Activated effector memory CD4-positive, alpha-beta T cell treated with anti-CD3 and anti-CD28 coated beads, Interleukin-2, amount 50 U/mL, for 16 hours (primary cell): ENCODE results near the gene DHRS7B.
"Not testable (repeated sequence)": the region's sequence is repeated elsewhere in the genome, so short reads cannot be mapped to it uniquely, and the experiment has no call there.

Source experiments
- DNase-seq: peaks from one replicate; pipeline ENCODE4 v3.0.0-alpha.2; 2020

The DHRS7B gene

DNA sequence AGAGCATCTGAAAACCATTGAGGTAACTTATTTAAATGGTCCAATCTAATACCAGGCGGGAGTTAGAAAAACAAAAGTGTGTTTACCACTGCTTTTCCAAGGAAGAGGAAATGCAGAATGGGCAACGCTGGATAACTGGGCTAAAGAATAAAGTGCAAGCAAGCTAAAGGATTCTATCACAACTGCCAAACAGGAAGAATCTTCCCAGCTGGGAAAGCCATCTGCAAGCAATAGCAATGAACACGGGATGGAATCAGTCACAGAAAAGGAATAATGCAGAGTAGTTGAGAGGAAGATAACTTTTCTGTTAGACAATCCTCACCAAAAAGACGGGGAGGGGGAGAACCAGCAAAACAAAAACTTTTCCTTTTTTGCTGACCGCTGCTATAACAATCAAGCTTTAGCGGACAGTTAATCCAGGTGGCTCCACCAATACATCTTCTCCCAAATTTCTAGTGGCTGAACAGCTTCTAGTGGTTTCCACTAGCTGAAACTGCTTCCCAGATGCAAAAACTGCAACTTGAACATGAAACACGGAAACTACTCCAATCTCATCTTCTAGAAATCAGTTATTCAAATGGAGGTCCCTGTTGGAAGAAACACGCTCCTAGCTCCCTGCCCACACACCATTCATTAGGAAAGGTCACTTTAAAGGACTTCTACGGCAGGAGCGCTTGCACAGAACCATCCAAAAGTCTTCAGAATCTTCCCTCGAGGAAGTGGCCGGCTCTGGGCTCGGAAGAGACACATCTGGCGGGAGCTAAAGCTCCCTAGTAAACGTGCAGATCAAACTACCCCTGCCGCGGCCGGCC, 86.3 kb downstream of the DHRS7B start:
- no peak for DNase-seq

DNA sequence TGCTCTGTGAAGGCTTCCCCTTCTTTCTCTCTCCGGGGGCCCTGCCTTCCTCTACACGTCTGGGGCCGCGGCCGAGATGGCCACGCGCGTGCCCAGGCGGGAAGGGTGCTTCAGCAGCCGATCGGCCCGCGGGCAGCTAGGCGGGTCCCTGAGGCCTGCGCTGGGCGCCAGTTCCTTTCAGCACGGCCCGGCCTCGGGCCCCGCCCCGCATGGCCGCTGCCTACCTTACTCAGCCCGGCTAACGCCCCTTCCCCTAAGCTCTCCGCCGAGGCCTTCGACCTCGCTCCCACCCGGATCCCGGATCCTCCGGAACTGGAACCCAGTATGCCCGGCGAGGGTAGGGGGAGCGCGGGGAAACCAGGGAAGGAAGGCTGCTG, 86.9 kb downstream of the DHRS7B start:
- no peak for DNase-seq

GRCh38 chr17:21214015-21214776, 87.4 kb downstream of the DHRS7B start, which contains the start of gene TMEM11:
Gene TMEM11 (minus strand): TSS chr17:21214161. CDS start chr17:21214152, 9 bp downstream.
- peak; percentile 98 for DNase-seq

DNA sequence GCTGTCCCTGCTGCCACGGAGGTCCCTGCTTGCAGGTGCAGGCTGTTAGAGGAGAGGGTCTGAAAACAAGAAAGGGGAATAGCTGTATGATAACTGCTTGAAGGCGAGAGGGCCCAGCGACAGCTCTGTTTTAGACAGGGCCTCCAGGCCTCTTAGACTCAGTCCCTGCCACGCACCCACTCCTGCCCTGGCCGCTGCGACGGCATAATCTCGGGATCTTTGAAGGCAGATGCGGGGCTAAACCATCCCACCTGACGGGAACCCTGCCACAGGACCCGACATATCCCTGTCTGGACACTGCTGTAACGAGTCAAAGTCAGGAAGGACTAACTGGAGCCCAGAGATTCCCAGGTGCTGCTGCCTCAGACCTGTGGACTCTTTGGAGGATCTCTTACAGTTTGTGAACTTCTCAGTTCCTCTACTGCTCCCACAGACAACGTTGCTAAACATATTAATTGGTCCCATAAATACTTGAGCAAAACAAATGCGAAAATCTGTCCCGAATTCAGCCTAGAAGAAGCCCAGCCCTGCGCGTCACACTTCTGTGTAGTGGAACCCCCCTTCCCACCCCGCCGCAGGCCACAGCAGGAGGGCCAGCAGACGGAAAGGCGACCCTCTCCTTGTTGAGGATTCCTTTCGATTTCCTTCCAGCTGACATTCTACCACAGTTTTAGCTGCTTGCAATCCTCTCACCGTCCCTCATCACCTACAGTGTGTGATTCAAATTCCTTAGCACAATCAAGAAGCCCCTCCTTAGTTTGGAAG, 88.2 kb downstream of the DHRS7B start:
- no peak for DNase-seq

- DNase-seq: no peak
Measured at GRCh38 chr17:21215935-21216334, 89.2 kb downstream of the DHRS7B start.

DNA sequence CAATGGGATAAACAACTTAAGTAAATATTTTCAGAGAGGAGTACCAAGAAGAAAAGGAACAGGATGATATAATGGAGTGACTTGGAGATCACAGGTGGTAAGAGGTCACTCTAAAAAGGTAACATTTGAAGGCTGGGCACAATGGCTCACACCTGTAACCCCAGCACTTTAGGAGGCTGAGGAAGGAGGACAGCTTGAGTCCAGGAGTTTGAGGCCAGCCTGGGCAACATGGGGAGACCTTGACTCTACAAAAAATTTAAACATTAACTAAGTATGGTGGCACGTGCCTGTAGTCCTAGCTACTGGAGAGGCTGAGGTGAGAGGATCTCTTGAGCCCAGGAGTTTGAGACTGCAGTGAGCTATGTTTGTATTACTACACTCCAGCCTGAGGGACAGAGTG, 90.6 kb downstream of the DHRS7B start:
- no peak for DNase-seq

GRCh38 chr17:21218101-21218500, 91.3 kb downstream of the DHRS7B start:
- DNase-seq: peak; percentile 71

- no peak for DNase-seq
Measured at GRCh38 chr17:21218831-21219380, 92.1 kb downstream of the DHRS7B start.

GRCh38 chr17:21223086-21223485, 96.3 kb downstream of the DHRS7B start:
- DNase-seq: no peak

GRCh38 chr17:21227277-21227676, 100.5 kb downstream of the DHRS7B start:
- not testable (repeated sequence) for DNase-seq

DNA sequence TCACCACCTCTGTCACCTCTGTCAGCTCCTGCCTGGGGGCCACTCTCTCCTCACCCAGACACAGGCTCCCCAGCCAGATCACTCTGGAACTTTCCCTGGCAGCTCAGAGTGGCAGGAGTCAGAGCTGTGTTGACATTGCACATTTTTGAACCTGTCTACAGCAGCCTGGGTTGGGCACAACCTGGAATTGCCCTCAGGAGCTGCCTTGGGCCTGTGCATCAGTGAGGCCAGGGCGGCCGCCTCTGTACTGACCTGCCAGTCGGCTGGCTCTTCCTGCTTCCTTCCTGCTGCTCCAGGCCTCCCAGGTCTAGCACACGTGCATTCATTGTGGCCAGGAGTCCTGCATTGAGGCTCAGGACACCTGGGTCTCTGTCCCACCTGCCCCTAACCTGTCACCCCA, 101.3 kb downstream of the DHRS7B start:
- DNase-seq: no peak

DNA sequence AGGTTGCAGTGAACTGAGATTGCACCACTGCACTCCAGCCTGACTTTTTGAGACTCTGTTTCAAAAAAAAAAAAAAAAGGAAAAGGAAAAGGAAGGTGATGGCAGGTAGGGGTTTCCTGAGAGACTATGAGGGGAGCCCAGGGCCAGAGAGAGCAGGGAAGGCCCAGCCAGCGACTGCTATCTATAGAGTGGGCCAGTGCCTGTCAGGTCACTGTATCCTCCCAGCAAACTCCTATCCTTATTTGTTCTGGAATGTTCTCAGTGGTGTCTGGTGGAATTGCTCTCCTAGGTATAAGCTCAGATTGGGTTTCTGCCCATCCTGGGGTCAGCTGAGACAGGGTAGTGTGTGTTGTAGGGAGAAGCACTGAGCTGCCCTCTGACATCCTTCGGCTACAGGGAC, 102.1 kb downstream of the DHRS7B start:
- no peak for DNase-seq

DNA sequence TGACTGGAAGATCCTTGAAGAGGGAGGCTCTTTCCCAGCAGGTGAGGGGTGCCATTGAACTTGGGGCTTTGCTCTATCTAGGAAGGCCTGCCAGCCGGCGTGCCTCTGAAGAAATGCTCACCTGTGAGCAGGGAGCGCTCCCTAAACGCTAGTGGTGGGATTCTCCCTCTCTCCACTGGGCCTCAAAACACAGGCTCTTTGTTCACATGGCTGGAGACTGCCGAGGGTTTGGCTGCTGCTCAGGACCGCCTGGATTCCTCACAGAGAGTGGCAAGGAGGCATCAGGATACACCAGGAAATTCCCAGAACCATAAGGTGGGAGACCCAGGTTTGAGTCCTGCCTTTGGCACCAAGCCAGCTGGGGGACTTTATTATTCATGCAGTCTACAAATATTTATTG, 104.8 kb downstream of the DHRS7B start:
- no peak for DNase-seq

DNA sequence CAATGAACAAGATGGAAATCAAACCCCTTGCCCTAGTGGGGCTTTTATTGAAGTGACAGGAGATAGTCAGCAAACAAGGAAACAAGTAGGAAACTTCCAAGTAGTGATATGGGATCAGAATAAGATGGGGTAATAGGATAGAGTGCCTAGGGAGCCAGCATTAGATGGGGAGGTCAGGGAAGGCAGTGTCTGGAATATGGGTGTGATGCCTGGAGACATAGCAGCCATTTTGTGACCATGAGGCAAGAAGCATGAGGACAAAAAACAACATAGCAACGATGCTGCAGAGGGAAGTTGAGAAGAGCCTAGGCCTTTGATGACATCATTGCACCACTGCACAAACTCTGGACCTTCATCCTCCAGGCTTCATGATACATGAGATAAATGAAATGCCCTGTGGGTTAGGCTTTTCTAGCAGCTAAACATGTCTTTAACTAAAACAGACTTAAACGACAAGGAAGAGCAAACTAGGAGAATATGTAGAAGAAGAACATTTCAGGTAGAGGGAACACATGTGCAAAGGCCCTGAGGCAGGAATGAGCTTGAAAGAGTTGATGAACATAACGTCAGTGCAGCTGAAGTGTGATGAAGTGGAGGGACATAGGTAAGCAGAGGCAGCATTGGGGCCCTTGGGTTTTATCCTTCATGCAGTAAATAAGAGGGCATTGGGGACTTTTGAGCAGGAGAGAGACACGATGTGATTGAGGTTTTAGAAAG, 105.4 kb downstream of the DHRS7B start:
- DNase-seq: no peak

DNA sequence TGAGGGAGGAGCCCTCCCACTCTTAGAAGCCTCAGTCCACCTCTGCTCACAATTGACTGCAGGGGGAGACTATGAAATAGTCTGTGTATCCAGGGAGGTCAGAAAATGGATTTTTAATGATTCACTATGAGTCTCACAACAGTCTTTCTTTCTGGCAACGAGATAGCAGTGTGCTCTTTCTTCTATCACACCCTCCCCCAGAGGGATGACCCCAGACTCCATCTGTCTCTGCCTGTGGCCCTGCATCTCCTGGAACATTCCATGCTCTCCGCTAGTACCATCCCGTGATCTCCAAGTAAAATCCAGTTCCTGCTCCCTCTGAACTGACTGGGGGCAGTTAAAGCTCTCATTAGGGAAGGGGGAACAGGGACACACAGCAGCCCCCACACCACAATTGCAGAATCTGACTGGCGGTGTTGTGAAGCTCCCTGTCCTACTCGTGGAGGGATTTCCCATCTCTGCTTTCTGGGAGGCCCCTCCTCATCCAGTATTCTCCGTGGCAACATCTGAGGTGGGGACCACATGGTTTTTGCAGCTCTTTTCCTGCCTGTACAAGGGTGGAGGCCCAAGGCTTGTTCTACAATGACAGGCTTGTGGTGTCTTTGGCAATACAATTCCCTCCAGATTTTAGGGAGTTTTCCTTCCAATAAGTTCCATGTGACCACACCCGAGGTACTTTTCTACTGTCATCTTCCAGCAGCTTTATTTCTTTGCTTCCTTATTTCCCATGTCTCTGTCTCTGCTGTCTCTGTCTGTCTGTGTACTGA, 107.0 kb downstream of the DHRS7B start:
- DNase-seq: no peak

DNA sequence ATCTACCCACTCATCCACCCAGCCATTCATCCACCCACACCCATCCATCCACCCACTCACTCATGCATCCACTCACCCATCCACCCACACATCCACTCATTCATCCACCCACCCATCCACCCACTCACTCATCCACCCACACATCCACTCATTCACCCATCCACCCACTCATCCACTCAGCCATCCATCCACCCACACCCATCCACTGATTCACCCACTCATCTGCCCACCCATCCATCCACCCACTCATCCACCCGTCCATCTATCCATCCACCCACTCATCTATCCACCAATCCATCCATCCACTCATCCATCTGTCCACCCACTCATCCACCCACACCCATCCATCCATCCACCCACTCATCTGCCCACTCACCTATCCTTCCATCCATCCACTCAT, 109.2 kb downstream of the DHRS7B start:
- no peak for DNase-seq

DNA sequence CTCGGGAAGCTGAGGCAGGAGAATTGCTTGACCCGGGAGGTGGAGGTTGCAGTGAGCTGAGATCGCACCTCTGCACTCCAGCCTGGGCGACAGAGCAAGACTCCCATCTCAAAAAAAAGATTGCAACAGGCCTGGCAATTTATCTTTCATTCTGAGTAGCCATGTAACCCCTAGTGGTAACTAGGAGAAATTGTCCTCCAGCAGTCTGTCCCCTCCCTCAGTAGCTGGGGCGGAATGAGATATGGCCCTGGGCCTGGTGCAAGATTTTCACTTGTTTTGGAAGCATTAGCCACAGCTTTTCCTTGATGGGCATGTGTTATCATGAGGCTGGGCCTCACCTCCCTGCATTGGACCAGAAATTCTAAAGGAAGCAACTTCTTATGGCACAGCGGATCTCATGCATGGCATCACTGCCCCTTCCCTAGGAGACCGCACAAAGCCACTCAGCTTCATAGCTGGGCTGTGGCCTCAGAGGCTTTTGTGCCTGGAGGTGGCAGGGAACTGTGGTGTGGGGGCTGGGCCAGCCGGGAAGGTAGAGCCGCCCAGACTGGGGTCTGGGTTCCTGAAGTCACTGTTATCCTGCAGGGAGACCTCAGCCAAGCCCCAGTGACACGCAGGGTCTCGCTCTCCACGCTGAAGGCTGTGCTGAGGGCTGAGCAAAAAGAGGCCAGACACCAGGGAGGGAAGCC, 113.1 kb downstream of the DHRS7B start:
- no peak for DNase-seq

DNA sequence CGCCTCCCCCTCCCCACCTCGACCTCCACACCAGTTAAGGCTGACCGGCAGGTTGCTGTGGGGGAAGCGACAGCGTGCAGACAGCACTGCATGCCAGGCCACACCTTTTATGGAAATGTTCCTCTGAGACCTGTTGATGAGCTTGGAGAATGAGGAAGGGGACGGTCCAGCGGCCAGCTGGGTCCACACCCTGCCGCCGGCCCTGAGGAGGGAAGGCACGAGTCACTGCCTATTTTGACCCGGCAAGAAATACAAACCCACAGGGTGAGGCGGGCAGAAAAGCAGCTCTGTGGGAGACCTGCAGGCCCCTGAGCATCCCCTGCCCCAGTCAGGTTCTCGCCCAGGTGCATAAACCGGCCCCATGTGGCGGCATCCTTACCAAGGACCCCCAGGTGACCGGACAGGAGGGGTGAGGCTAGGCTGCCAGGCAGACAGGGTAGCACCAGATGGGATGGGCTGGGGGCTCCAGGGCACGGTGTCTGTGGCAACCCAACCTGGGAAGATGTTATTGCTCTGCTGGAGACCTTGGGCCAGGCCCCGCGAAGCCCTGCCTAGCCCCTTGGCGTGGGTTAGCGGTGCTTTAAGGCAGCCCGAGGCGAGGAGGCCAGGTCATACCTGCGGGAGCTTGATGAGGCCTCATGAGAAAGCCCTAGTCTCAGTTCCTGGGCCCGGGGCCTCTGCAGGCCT, 113.7 kb downstream of the DHRS7B start:
- DNase-seq: no peak
